GM21367 (cell line): ENCODE results near the gene TMEM107.
A peak's percentile ranks its signal among the peaks of the same experiment; 100 is the strongest.
"Not testable (repeated sequence)": the region's sequence is repeated elsewhere in the genome, so short reads cannot be mapped to it uniquely, and the experiment has no call there.

Source experiments
- ATAC-seq: cut with Tn5 transposase; IDR thresholded peaks from one replicate; pipeline ENCODE4 v1.9.1; 2021; ENCODE audit not compliant: unreplicated experiment

Gene TMEM107

DNA sequence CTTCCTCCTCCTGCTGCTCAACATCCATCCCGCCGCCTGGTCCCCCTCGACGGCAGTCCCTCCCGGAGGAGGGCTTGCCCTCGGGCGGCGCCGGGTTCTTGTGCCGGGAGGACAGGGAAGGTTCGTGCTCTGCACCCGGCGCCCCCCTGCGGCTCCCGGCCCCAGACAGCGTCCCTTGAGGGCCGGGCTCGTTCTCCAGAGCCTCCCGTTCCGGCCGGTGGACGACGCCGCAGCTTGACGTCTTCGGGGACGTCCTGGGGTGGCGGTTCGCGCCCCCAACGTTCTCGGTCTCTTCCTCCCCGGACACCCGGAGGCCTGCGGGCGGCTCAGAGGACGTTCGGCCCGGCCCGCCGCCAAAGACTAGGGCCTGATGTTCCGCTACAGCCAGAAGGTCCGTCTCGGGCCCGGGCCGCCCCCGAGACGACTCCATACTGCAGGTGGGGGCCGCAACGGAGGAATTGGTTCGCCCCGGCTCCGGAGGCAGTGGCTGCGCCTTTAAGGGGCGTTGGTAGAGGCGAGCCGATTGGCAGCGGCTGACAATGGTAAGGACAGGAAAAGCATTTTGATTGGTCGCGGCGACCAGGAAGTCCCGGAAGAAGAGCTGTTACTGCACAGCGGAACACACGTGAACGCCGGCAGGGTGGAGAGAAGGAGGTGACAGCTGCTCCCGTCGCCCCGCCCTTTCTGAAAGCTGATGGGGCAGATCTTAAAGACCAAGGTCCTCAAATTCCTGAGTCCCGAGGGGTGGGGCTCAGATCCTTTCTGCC, 13.7 kb upstream of the TMEM107 start, which contains the start of gene BORCS6:
Gene BORCS6, minus strand, starts transcription at position 470 of the 767 bp plus-strand sequence. Its CDS starts 40 bp downstream, at position 430.
- ATAC-seq: peak; percentile 34

DNA sequence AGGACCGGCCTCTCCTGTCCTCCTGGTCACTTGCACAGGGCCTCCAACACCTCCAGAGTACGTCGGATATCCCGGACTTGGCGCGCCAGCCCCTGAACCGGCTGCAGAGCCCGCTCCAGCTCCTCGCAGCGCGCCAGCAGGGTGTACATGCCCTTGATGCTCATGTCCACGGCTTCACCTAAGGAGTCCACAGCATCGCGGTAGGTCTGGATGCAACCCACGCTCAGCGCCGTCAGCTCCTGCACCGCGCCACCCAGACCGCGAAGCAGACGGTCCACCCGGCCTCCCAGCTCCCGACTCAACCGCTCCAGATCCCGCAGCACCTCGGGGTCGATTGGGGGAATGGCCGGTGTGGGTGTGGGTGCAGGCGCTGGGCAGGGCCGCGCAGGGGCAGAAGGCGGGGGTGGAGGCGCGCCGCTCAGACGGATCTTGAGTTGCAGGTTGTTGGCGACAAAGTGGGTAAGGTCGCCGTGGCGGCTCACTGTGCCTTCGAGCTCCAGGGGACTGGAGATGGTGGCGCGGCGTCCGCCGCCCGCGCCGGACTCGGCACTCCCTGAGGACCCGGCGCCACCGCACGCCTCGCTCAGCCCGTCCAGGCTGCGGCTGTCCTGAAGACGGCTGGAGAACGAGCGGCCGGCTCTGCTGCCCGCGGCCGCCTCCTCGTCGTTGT, 13.0 kb upstream of the TMEM107 start:
- peak; percentile 1 for ATAC-seq

DNA sequence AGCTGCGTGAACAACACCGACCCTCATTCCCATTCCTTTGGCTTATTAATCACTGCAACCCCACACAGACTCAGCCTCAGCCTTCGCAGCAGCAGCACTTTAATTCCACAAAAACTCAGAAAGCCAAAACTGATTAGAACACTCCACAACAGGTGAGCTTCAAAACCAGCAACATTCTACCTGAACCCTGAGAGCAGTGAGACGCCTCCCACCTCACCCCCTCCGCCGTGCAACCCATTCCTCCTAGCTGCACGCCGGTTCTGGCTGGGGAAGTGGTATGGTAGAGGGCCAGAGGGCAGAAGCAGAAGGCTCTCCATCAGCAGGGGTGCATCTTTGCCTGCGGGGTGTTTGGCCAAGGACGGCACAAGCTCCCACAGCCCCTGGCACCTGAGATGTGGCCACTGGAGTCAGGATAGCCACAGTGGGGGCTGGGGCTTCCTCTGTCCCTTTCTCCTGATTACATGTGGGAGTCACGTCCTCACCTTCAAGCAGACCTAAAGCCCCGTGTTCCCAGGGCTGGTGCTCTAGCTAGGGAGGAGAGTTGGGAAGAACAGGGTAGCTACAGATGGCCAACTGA, 12.2 kb upstream of the TMEM107 start:
- no peak for ATAC-seq

DNA sequence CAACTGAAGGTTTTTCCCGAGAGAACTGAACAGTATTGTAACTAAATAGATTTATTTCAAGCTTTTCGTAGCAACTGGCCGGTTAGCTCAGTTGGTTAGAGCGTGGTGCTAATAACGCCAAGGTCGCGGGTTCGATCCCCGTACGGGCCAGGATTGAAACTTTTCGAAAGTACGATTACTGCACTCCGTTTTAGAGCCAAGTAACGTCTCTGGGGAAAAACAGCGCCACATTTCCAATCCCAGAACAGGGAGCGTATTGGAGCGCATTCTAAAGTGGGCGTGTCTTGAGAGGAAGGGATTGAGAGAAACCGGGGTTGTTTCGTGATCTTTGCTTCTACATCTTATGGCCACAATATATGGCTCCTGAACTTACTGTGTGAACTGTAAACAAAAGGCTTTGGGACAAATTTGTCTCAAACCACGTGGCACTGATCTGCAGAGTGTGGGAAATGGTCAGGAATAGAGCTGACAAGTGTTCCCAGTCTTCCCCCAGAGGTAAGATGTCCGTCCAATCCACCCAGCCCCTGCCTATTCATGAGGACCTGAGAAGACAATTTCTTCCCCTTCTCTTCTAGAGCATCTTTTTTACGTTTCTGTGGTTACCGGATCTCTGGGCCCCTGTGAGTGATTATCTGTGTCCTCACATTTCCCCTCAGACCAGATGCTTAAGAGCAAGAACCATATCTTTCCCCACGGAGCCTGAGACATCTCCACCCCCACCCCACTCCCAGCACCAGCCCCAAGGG, 11.5 kb upstream of the TMEM107 start:
- ATAC-seq: no peak

DNA sequence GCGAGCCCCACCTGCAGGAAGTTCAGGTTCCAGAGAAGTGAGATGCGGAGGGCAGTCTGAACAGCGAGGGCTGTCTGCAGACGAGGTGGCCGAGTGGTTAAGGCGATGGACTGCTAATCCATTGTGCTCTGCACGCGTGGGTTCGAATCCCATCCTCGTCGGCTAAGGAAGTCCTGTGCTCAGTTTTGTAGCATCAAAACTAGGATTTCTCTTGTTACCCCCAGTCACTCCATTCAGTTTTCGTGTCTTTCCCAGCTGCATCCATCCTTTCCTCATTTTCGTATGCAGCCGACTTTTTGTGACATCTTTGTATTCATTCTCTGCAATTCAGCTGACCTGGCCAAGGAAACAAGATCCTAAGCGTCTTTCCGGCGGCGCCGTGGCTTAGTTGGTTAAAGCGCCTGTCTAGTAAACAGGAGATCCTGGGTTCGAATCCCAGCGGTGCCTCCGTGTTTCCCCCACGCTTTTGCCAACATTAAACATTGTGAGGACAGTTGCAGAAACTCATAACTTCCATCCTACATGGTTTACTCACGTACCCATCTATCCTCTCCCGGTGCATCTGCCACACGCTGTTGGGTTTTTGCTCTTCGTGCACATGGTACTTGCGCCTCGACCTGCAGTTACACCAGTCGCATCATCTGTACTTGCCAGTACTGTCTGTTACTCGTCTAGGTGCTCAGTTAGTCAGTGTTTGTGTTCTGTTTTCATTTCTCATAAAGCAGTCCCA, 10.8 kb upstream of the TMEM107 start:
- ATAC-seq: no peak

DNA sequence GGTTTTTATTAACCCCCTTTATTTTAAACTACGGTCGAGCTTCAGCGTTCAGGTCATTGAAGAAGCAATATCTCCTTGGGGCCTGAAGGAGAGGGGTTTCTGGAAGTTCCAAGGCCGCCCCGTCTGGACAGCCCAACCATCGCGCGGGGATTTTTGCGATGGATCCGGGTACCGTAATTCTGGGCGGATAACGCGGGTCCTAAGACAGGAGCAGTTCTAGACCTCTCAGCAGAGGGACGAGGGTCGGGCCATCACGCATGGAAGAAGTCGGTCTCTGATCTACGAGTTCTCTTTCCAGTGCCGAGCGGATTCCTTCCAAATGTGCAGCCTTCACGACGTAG, 10.2 kb upstream of the TMEM107 start:
- ATAC-seq: no peak

DNA sequence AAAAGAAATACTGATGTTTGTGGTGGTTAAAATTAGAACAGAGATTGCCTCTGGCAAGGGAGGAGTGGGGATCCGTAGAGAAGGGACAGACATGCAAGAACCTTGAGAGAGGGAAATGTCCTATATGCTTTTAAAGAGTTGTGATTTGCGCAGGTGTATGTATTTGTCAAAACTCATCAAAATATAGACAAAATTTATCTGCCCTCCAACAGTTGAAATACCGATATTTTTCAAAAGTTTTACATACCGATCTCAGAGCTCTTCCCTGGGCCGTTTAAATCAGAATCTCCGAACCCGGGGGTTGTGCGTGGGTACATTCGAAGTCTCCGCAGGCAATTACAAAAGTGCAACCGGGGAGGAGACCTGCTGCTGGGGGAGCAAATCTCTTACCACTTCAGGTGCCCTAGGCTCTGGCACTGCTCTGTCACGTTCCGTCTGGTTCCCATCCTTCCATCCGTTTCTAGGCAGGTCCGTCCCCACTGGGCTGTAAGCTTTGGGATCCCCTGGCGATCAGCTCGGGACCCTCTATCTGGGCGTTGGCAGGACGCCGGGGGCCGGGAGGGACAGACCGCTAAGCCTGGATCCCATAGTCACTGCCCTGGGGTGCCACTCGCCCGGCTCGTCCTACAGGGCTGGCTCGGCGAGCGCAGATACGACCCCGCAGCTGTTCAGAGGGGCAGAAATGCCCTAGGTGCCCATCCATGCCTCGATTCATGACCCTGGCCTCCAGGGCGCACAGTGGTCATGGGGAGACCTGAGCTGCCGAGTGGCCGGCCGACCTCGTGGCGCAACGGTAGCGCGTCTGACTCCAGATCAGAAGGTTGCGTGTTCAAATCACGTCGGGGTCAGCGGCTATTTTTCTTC, 9.6 kb upstream of the TMEM107 start:
- ATAC-seq: no peak

DNA sequence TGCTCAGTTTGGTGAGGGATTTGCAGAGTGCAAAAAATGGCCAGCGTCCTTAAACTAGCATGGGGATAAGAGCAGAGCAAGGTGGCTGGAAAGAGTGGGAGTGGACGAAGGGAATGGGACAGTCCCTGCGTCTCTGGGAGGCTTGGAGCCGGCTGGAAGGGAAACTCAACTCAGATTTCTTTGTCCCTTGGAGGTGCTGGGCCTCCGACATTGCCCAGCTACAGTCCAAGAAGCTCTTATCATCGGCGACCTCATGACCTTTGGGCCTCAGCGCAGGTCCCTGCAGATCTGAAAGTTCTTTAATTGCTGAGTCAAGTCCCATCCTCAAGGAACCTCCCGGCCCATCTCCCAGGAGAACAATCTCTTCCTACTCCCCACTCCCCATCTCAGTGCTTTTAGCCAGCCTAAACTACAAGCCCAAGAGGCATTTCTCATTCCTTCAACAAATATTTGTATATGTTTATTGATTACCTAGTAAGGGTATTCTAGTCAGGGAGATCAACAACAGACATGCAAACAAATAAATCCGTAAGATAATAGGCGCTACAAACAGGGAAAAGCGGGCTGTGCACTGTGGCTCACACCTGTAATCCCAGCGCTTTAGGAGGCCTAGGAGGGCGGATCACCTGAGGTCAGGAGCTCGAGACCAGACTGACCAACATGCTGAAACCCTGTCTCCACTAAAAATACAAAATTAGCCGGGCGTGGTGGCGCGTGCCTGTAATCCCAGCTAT, 985 bp upstream of the TMEM107 start:
- no peak for ATAC-seq

DNA sequence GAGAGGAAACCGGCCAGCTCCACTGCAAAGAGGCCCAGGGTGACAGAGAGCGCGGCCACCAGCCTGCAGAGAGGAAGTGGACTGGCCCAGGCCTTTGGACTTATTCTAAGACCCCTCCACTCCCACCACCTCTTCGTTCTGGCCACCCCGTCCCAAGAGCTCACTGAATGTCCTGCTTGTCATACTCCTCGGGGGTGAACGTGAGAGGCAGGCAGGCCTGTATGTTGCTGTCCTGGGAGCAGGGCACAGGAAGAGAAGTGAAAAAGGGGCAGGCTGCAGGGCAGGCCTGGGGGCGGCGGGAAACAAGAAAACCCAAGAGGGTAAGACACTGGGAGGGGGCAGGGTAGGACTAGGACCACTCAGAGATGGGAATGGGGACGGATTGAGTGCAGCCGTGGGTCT, 384 bp downstream of the TMEM107 start:
- peak; percentile 5 for ATAC-seq

DNA sequence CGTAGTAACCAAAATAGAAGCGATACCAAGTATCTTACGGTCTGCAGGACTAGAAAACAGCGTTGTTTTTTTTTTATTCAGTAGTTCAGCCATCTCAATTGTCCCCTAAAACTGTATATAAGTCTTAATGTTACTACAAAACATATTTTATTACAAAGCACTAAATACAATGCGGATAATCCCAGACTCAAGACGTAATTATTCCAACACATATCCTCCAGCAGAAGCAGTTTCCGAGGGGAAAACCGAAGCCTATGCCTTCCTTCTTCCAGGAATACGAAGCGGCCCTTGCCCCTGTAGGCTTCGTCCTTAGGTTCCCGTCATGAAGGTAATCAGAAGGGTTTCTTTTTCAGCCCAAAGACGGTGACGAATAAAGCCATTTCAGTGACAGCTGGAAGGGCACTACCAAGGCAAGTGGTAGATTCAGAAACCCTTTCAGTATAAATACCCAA, 2.3 kb downstream of the TMEM107 start:
- no peak for ATAC-seq

DNA sequence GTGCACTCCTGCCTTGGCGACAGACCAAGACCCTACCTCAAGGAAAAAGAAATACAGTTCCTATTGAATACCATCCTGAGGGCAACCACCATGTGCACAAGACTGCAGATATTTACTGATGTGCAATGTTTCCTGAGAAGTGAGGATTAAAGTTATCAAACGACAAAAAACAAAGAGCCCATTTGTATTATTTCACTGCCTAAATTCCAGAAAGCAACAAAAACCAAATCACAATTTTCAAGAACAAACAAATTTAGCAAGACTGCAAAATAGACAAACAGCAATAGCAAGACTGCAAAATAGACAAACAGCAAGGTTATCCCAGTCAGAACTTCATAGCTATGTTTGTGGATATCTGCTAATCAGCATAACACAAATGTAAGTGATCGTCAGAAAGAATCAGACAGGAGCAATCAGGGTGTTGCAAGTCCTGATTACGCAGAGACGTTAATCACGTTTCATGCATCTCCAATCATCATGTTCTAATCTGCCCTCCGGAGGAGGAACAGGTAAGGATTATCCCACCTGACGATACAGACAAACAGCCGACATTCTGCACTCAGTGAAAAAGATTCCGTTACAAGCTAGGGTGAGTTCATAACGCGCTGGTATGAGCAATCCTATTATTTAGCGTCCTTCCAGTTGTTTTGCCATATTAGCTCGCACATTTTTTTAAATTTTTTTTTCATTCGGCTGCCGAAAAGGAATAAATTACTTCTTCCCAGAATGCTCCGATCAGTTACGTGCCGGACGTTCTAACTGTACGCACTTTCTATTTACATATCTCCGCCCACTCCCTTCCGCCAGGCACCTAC, 2.9 kb downstream of the TMEM107 start:
- ATAC-seq: peak; percentile 50

DNA sequence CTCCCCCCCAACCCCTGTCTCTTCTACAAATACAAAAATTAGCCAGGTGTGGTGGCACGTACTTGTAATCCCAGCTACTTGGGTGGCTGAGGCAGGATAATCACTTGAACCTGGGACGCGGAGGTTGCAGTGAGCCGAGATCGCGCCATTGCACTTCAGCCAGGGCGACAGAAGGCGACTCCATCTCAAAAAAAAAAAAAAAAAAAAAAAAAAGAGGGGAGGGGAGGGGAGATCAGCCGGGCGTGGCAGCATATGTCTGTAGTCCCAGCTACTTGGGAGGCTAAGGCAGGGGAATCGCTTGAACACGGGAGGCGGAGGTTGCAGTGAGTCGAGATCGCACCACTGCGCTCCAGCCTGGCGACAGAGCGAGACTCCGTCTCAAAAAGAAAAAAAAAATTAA, 6.0 kb downstream of the TMEM107 start:
- ATAC-seq: not testable (repeated sequence)

DNA sequence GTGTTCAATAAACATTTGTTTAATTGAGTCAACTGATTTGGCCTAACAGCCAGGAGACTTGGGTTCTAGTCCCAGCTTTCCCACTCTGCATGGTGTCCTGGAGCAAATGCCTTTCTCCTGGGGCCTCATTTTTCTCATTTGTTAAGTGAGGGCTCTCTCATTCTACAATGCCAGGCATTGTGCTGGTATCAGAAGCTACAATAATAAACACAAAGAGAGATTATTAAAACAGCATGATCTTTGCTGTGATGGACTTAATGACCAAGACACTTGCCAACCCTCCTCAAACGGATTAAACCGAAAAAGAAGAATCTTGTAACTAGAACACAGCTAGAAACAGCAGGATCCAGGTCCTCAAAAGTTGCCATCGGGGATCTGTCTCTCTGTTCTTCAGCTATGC, 8.7 kb downstream of the TMEM107 start:
- no peak for ATAC-seq

DNA sequence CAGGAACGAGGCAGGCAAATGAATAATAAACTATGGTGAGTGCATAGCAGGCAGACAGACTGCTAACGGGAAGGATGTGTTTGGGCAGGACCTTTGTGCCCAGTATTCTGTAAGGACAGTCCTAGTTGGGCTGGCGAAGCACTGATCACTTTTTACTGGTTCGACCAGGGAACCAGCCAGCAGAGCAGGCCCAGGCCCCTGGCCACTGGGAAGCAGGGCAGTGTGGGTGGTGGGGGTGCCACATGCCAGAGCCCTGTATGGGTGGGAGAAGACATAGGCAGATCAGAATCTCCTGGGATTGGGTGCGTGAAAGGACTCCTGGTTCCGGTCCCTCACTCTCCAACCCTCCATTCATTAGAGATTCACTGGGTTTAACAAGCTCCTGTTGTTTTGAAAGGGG, 9.4 kb downstream of the TMEM107 start:
- no peak for ATAC-seq

DNA sequence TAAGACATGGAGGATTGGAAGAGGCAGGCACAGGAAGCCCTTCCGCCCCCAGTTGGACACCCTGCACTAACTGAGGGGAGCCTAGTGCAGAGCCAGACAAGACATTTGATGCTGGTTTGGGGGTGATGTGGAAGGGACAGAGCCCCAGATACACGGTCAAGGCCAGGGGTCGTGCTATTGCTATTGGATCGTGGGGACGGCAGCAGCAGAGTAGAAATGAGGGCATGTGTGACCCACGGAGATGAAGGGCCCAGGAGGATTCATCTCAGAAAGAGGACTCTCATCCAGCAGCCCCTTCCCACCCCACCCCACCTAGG, 11.4 kb downstream of the TMEM107 start:
- no peak for ATAC-seq

DNA sequence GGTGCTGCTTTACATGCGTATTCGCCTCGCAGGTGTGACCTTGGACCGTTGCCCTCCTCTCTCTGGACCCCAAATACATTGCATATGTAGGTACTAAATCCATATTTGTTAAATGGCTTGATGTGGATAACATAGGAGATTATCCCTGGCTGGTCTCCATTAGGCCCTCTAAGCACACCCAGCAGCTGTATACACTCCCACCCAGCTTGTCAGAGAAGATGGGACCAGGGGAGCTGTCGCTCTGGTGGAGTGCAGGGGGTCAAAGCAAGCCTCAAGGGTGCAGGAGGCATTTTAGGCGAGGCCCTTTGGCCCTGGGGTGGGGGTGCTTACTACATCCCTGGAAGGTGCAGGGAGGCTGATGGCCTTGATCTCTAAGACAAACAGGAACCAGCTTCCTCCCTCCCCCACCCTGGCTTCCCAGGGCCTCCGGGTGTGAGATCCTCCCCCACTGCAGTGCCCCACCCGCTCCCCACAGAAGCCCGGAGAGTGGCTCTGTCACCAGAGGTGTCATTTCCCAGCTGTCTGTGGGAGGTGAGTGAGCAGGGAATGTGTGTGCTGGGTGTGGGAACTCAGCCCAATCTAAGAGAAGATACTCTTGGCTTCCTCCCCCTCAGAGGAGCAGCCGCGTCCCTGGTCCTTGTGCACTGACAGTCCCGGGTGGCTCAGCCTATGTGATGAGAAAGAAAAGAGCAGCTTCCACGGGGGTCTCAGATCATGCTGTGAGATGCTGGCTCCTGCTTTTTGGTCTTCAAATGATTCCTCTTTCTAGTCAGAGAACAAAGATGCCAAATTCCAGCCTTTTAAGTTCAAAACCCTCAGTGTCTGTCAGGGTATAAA, 12.0 kb downstream of the TMEM107 start:
- no peak for ATAC-seq
